AG09319 (cell line): Measurements from ENCODE around the gene PPDPF.

Experiments used
- DNase-seq: peaks from one replicate; pipeline ENCODE4 v3.0.0-alpha.2; 2010; ENCODE audit warnings: low read depth; ENCODE audit errors: extremely low read depth
- CTCF ChIP-seq: IDR thresholded peaks from 2 replicates; pipeline ENCODE4 v1.5.1; 2011; ENCODE audit warnings: low read depth, mild to moderate bottlenecking, inconsistent platforms, low read length, moderate library complexity

Gene PPDPF

GRCh38 chr20:63497946-63498935 lies 22.3 kb upstream of the PPDPF start:
- TF ChIP-seq CTCF: no peak
- DNase-seq: no peak

DNA sequence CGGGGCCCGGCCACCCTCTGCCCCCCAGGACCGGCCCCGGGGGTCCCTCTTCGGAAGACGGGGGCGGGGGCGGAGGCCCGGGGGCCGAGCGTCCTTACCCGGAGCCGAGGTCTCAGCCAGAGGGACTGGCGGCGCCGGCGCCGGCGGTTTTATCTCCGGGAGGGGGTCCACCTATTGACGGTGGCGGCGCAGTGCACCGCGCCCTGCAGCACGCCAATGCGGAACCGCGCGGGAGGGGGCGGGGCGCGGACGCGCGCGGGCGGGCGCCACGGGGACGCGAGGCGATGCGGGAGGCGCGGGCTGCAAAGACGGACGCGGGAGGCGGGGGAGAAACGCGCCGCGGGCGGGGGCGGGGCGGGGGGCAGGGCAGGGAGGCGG lies 21.6 kb upstream of the PPDPF start, which contains the start of gene EEF1A2:
Gene EEF1A2 (minus strand): TSS at position 124 of the 378 bp plus-strand sequence. CDS start 1,320 bp downstream, outside the sequence.
- no peak for DNase-seq
- TF ChIP-seq CTCF: no peak

GRCh38 chr20:63499338-63499969 lies 21.1 kb upstream of the PPDPF start:
- no peak for DNase-seq
- TF ChIP-seq CTCF: no peak

- no peak for TF ChIP-seq CTCF
- DNase-seq: no peak
These were observed 20.2 kb upstream of the PPDPF start for GRCh38 chr20:63500151-63500901.

DNA sequence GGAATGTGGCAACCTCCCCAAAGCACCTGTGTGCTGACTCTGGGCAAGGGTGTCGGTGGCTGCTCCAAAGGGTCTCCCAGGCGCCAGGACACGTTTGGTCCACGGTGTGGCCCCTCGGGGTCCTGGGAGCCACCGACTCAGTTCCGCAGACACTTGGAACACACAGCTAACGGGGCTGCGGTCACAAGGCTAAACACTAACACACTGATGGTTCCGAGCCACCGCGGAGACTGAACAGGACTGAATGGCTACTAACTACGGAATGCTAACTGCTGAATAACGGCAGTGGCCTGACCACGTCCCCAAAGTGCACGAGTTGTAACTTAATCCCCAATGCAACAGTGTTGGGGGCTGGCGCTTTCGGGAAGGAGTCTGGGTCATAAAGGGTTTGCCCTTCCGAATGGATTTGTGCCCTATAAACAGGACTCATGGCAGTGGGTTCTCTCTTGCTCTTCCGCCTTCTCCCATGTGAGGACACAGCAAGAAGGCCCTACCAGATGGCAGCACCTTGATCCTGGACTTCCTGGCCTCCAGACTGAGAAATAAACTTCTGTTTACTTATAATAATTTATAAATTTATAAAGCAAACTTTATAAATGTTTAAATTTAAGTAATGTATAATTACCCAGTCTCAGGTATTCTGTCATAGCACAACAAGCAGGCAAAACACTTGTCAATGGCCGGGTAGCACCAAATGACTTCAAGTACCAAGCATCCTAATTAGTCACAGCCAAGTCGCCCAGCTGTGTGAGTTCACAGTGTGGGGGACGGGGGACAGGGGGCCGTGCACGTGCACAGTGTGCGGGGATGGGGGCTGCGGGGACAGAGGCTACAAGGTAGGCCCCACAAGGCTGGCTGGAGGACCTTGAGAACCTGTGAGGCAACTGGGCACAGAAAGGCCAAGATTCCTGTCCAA lies 19.4 kb upstream of the PPDPF start:
- no peak for TF ChIP-seq CTCF
- no peak for DNase-seq

GRCh38 chr20:63501818-63502670 lies 18.5 kb upstream of the PPDPF start:
- no peak for DNase-seq
- TF ChIP-seq CTCF: no peak
